ENCODE results near the gene MATN1. TPM values are rescaled to one million over a fixed set of nuclear protein-coding genes. Genes with fewer than 3 reads are reported as not detected.
"Not testable (repeated sequence)": the region's sequence is repeated elsewhere in the genome, so short reads cannot be mapped to it uniquely, and the experiment has no call there.

The MATN1 gene, protein sequence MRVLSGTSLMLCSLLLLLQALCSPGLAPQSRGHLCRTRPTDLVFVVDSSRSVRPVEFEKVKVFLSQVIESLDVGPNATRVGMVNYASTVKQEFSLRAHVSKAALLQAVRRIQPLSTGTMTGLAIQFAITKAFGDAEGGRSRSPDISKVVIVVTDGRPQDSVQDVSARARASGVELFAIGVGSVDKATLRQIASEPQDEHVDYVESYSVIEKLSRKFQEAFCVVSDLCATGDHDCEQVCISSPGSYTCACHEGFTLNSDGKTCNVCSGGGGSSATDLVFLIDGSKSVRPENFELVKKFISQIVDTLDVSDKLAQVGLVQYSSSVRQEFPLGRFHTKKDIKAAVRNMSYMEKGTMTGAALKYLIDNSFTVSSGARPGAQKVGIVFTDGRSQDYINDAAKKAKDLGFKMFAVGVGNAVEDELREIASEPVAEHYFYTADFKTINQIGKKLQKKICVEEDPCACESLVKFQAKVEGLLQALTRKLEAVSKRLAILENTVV
- under 1 TPM; 0.31 to 0.66 TPM for total RNA-seq

DNA sequence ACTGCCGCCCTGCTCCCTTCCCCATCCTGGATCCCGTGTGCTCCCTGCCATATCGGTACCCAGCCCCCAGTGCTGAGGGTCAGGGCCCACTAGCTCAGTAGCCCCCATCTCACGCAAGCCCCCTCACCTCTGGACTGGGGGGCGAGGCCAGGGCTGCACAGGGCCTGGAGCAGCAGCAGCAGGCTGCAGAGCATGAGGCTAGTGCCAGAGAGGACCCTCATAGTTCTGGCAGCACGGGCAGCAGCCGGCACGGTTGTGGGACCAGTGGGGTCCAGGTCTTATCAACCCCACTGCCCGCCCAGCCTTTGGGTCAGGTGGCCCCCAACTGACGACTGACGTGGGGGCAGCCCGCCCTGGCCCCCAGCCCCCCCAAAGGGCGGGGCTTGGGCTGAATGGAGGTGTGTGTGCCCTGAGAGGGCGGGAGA, at the start of gene MATN1:
TSS of gene MATN1 (minus strand) at position 255 of the 425 bp plus-strand sequence. CDS start at position 221, 34 bp downstream.
- DNase-seq (ENCODE audit: low spot score in 2 of 2) (no peak), ATAC-seq (no peak)
- Mint-ChIP-seq H3K27ac (peak within 1 kb of the TSS; percentile 31 to 92), H3K9me3 (no peaks in the 10 kb centered on the region), H3K36me3 (no peaks in the 10 kb centered on the region)

DNA sequence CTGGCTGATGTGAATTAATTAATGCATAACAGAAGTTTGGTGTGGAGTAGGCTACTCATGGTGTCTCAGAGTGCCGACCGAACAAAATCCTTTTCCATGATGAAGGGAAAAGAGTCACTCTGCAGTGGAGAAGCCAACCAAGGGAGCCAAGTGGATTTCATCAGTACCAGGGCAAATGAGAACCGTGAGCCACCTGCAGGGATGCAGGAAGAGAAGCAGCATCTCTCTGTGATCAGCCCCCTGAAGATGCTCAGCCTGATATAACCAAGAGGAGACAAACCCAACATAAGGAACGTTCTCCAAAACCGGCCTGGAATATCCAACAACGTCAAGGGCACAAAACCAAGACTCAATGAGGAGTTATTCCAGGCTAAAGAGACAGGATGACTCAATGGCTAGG, 47.6 kb upstream of the MATN1 start:
- ATAC-seq (no peak), DNase-seq (ENCODE audit: low spot score in 2 of 2) (no peak)
- Mint-ChIP-seq H3K9me3 (no peaks in the 10 kb centered on the region), H3K36me3 (no peaks in the 10 kb centered on the region), H3K27ac (no peak overlapping the region)

- ATAC-seq (no peak), DNase-seq (ENCODE audit: low spot score in 2 of 2) (no peak)
- Mint-ChIP-seq H3K27ac (no peak overlapping the region), H3K9me3 (no peaks in the 10 kb centered on the region), H3K36me3 (no peaks in the 10 kb centered on the region)
Observed at GRCh38 chr1:30770150-30770549, 46.8 kb upstream of the MATN1 start.

DNA sequence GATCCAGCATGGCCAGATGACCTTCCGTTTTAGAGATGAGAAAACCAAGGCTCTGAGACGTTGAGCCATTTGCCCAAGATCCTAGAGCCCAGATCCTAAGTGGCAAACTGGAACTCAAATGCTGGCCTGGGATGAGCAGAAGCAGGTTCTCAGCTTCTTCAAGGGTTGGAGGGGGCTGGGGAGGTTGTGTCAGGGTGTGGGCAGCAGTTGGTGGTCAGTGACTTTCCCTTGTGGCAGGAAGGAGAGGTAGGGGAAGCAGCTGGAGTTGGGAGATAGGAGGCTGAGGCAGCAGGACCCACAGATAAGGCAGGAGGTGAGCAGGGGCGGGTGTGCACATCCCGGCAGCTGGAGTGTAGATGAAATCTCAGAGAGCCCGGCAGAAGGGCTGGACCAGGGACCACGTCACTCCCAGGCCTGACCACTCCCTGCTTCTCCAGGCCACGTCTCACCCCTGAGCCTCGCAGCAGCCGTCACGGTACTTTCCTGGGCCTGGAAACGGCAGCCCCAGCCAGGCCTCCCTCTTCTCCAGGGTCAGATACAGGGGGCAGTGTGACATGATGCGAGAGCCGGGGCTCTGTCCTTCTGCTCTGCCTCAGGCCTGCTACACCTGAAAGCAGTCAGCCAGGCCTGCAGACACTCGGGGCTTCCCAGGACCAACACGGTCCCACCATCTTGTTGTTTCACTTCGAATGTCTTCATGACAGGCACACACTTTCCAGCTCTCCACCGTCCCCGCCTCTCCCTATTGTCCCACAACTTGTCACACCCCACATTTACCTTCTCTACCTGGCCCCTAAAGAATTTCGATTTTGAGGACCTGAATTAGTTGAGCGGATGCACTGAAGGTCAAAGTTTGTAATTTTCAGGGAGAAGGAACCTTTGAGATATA, 45.7 kb upstream of the MATN1 start:
- H3K9me3 Mint-ChIP-seq: no peaks in the 10 kb centered on the region
- no peak for ATAC-seq

DNA sequence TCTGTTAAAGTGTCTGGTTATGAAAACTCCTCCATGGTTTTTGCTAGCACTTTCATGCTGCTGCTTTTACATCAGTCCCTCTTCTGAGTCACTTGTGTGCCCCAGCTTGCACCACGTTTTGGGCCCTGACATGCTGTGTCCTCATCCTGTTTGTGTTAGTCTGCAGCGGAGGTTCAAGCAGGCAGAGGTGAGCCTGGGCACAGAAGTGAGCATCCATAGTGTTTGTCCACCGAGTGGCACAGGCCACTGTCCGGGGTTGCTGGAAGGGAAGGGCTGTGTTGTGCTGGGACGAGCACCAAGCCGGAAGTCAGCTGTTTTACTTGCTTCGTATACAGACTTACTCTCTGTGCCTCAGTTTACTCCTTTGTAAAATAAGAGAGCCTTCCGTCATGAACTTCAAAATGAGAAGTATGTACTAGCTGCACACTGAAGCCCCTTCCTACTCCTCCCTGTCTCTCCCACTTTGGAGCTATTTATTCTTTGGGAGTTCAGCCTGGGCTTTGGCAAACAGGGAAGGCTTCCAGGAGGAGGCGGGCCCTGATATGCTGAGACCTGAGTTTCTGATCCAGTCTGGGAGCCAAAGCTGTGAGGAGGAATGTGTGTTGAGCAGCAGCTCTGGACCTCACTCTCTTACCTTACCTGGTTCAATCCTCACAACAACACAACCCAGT, 44.9 kb upstream of the MATN1 start:
- DNase-seq (ENCODE audit: low spot score in 2 of 2): no peak
- no peak for ATAC-seq
- H3K36me3 Mint-ChIP-seq: no peaks in the 10 kb centered on the region
- no peaks in the 10 kb centered on the region for H3K9me3 Mint-ChIP-seq
- H3K27ac Mint-ChIP-seq: no peak overlapping the region

More for the DNA sequence above, 45.7 kb upstream of the MATN1 start:
- H3K36me3 Mint-ChIP-seq: no peaks in the 10 kb centered on the region
- H3K27ac Mint-ChIP-seq: peak overlapping the region; percentile 4 to 24
- DNase-seq (ENCODE audit: low spot score in 2 of 2): no peak

- not testable (repeated sequence) for H3K27ac Mint-ChIP-seq, H3K9me3 Mint-ChIP-seq
Observed at GRCh38 chr1:30766948-30767347, 43.6 kb upstream of the MATN1 start.

DNA sequence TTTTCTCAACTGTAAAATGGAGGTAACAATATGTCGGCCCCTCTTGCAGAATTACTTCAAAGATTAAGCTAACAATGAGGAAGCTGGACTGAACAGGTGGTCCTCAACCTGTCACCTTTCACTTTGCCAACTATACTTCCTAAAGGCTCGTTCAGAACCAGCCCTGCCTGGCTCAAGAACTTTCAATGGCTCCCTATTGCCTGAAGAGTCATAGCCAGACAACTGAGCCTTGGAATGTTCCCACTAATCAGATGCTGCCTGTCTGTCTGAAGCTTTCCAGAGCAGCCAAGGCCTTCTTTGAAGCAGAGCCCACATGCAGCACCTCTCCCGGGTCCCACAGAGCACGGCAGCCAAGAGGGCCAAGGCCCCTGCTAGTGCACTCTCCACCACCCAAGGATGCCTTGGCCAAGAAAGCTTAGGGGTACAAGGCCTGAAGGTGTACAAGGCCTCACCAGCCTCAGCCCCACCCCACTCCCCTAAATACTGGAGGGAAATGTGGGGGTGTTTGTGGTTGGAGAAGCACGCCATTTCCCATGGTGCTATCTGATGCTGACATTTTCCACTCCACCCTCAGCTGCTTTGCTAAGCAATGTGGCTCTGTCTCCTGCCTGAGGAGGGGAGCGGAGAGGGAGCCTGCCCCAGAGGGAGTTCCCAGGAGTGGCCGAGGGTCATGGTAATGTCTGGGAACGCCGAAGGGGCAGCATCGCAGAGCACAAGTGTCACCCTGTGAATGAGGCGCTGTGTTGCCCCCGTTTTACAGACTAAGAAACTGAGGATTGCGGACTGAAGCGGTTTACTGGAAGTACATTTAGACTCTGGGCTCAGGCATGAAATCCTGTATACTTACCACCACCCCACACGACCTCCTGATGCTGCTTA, 42.4 kb upstream of the MATN1 start:
- Mint-ChIP-seq H3K9me3 (no peaks in the 10 kb centered on the region), H3K36me3 (no peaks in the 10 kb centered on the region), H3K27ac (peak overlapping the region; percentile 85 to 88)
- DNase-seq (ENCODE audit: low spot score in 2 of 2) (no peak), ATAC-seq (peak; percentile 50 to 60)

More at GRCh38 chr1:30766948-30767347, 43.6 kb upstream of the MATN1 start:
- not testable (repeated sequence) for H3K36me3 Mint-ChIP-seq; DNase-seq (ENCODE audit: low spot score in 2 of 2); ATAC-seq

DNA sequence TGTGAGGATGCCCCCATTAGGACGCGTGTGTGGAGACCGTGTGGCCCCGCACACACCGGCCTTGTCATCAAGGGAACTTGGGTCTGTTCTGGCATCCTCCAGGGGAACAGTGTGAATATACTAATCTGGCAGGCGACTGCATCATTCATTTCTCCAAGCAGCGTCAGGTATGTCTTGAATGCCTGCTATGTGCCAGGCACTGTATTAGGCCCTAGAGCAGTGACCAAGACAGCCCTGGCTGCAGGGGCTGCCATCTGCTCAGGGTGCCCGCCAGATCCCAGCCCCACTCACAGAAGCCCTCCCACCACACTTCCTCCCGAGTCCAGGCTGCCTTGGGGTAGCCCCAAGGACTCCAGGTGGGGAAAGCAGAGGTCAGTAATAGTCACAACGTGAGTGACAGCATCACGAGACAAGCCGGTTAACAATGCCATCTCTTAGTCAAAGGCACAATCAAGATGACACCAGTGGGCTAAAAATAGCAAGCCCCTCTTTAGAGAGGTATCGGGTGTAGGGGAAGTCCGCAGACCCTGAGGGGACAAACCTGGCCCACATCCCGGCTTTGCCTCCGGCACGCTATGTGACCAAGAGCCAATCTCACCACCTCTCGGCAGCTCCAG, 41.7 kb upstream of the MATN1 start:
- H3K9me3 Mint-ChIP-seq: no peaks in the 10 kb centered on the region
- DNase-seq (ENCODE audit: low spot score in 2 of 2) (no peak), ATAC-seq (peak in 1 of 2 donors; percentile 45)
- H3K27ac Mint-ChIP-seq: peak overlapping the region in 1 of 2 donors; percentile 85
- H3K36me3 Mint-ChIP-seq: no peaks in the 10 kb centered on the region

DNA sequence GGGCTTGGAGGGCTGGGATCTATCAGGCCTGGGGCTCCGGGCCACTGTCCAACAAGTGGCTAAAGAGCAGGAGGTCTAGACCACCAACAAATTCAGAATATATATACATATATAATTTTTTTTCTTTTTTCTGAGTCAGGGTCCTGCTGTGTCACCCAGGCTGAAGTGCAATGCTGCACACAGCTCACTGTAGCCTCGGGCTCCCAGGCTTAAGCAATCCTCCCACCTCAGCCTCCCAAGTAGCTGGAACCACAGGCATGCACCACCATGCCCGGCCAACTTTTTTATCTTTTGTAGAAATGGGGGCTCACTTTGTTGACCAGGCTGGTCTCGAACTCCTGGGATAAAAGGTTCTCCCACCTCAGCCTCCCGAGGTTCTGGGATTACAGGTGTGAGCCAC, 41.0 kb upstream of the MATN1 start:
- no peaks in the 10 kb centered on the region for H3K36me3 Mint-ChIP-seq
- DNase-seq (ENCODE audit: low spot score in 2 of 2) (no peak), ATAC-seq (no peak)
- H3K9me3 Mint-ChIP-seq: no peaks in the 10 kb centered on the region
- no peak overlapping the region for H3K27ac Mint-ChIP-seq

GRCh38 chr1:30763651-30764248, 40.4 kb upstream of the MATN1 start:
- peak overlapping the region in 1 of 2 donors; percentile 78 for H3K27ac Mint-ChIP-seq
- ATAC-seq (no peak), DNase-seq (ENCODE audit: low spot score in 2 of 2) (no peak)
- no peaks in the 10 kb centered on the region for H3K36me3 Mint-ChIP-seq
- H3K9me3 Mint-ChIP-seq: no peaks in the 10 kb centered on the region

- H3K27ac Mint-ChIP-seq: peak overlapping the region; percentile 78 to 82
- H3K9me3 Mint-ChIP-seq: no peaks in the 10 kb centered on the region
- no peaks in the 10 kb centered on the region for H3K36me3 Mint-ChIP-seq
- no peak for DNase-seq (ENCODE audit: low spot score in 2 of 2)
- peak in 1 of 2 donors; percentile 6 for ATAC-seq
Observed at GRCh38 chr1:30762930-30763650, 39.7 kb upstream of the MATN1 start.

DNA sequence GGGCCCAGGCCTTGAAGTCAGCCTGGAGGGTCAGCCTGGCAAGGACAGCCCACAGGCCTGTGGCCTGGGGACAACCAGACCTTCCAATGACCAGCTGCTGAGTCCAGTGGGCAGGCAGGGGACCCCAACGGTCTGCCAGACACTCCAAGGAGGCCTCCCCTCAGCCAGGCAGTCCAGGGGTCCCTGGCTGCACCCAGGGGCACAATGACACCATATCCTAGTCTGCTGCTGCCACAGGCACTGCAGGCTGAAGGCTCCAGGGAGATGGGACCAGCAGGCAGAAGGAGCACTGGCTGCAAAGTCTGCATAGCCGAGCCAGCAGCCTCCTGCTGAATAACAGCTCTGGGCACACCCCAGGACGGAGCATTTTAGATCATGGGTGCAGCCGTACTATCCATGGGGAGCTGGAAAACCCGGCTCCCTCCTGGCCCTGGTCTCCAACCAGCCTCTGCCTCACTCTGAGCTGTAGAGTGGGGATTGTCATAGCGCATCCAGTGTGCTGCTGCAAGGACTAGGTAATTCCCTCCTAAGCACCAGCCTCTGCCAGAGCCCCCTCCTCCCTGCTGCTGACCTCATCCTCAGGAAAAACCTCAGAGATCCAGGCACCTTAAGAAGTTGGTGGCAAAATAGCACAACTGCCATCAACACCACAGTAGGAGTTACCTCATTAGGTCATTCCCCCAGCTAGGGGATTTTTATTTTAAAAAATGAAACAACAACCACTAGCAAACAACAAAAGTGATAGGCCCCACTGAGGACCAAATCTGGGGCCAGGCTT, 39.0 kb upstream of the MATN1 start:
- DNase-seq (ENCODE audit: low spot score in 2 of 2) (no peak), ATAC-seq (no peak)
- no peaks in the 10 kb centered on the region for H3K9me3 Mint-ChIP-seq
- peaks cover 3 to 4% of the 10 kb centered on the region in 2 donors for H3K36me3 Mint-ChIP-seq
- peak overlapping the region; percentile 55 to 82 for H3K27ac Mint-ChIP-seq

DNA sequence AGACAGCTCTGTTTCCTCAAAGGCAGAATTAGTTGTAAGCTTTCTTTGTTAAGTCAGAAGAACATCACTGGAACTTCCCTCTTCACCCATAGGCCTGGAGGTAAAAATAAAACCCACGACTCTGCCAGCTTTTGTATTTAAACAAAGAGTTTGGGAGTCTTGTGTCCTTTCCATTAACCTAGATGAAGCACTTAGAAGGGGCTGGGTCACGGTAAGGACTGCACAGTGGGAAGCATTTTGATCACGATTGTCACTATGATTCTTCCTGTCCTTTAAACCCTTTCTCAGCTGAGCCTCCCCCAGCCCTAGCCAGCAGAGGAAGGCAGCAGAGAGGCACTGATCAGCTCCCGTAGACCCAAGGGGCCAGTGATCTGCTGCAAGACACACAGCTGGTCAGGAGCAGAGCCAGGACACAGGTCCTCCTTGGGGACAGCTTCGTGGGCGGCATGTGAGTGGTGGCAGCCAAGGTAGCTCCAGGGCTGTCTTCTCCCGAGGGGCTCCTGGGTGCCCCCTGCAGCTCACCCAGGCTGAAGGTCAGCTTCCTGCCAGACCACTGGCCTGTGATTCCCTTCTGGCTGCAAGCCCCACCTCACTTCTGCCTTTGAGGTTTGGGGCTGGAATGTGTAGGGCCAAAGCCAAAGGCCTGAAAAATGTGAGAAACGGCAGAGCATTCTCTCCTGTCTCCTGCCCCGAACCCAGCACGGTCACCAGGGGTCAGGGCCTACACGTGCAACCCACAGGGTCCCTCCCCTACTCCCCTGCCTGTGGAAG, 38.2 kb upstream of the MATN1 start:
- ATAC-seq (no peak), DNase-seq (ENCODE audit: low spot score in 2 of 2) (no peak)
- H3K36me3 Mint-ChIP-seq: peaks cover 11 to 12% of the 10 kb centered on the region in 2 donors
- H3K9me3 Mint-ChIP-seq: no peaks in the 10 kb centered on the region
- peak overlapping the region; percentile 55 to 82 for H3K27ac Mint-ChIP-seq

Measured in activated naive CD4-positive, alpha-beta T cell treated with anti-CD3 and anti-CD28 coated beads, Interleukin-2, amount 50 U/mL, for 72 hours (primary cell).